Bone marrow (tissue), 2 donors: ENCODE data around the gene KRTAP10-12.
"Not testable (repeated sequence)": the region's sequence is repeated elsewhere in the genome, so short reads cannot be mapped to it uniquely, and the experiment has no call there.

Source experiments
- DNase-seq, 2 donors: peaks; one replicate each; lab custom pipeline; 2025; lab: John Stamatoyannopoulos, UW

The KRTAP10-12 gene

DNA sequence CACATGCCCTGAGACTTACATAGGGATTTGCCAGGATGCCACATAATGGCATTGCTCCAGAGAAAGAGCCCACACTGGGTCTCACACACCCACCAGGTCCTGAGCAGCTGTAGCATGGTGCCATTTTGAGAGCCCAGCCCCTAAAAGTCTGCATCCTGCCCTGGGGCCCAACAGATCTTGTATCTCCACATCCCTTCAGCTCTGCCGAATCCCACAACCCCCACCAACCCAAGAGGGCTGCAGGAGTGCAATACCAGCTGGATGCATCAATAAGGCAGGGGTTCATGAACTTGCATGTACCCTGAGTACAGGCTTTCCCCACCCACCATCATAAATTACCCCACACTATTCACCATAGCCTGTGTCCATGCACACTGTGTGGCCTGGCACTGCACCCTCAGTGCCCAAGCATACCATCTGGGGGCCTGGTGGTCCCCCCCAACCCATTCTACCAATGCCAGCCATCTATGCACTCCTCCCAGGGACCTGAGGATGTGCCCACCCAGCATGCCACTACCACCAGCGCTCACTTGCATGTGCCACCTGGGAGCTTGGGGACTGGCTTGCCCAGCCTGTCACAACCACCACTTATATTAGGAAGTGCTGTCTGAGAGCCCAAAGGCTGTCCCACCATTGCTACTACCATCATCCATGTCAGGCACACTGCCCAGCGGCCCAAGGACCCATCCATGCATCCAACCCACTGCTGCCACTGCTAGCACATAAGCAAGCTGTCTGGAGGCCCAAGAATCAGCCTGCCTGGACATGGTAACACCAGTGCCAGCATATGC lies 26.1 kb upstream of the KRTAP10-12 start:
- DNase-seq = no peak

DNA sequence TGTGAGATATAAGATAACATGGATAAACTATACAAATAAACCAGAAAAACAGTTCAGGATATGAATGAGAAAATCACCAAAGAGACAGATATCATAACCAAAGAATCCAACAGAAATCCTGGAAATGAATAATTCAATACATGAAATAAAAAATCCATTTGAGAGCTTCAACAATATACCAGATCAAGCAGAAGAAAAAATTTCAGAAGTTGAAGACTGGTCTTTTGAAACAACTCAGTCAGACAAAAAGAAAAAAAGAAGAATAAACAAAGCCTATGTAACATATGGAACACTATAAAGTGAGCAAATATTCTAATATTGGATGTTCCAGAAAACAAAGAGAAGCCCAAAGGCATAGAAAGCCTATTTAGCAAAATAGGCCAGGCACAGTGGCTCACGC lies 25.1 kb upstream of the KRTAP10-12 start:
- DNase-seq = no peak

DNA sequence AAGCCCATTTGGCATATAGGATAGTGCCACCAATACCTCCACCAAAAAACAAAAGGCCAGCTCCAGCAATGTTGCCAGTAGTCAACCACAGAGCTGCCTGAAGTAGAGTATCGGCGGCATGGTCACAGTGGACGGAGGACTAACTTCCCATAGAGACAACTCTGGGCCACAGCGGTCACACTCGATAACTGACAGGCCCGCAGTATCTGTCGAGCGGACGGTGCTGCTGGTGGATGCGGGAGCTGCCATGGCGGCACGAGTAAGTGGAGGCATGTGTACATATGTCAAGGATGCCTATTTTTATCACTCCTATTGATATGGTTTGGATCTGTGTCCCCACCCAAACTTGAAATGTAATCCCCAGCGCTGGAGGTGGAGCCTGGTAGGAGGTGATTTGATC lies 19.1 kb upstream of the KRTAP10-12 start:
- DNase-seq = no peak

DNA sequence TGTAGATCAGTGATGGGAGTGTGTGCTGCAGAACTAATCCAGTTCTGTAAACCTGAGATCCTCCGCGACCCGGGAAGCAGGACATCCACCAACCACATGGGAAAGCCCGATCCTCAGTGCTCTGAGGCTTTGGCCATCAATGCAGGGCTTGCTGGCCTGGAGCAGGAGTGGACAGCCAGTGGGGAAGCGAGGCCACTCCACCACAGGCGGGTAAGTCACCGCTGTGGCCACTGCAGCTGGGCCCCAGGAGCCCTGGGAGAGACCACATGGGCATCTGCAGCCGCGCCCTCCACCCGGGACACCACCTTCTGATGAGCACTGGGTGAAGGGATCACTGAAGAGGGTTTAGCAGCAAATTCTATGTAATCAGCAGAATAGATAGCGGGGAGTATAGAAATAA lies 15.8 kb upstream of the KRTAP10-12 start:
- DNase-seq = no peak

DNA sequence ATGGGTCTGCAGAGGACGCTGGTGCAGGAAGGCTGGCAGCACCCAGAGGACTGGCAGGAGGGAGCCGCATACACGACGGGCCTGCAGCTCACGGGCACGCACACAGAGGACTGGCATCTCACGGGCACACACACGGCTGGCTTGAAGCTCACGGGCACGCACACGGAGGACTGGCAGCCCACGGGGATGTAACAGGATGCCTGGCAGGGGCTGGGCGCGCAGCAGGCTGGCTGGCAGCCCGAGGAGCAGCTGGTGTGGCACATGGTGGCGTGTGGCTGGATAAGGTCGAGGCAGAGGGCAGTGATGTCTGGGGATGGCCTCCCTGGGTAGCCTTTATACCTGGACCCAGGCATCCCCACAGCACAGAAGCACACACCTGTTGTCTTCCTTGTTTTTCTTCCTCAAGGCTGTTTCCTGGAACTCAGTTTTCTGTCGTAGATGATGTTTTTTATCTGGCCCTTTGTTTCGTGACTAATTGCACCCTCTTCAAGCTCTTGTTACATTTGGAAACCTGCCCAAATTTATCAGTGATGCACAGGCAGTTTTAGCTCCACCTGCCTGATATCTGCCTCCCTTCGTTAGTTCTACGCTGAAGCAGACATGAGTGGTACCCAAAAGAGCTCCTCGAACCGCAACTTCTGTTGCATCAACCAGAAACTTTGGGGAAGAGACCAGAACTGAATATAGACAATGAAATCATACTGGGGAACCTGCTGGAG lies 15.0 kb upstream of the KRTAP10-12 start, which contains the start of gene KRTAP12-1:
Gene KRTAP12-1, minus strand, starts transcription at position 303 of the 719 bp plus-strand sequence. Its CDS starts 40 bp downstream, at position 263.
- no peak for DNase-seq

DNA sequence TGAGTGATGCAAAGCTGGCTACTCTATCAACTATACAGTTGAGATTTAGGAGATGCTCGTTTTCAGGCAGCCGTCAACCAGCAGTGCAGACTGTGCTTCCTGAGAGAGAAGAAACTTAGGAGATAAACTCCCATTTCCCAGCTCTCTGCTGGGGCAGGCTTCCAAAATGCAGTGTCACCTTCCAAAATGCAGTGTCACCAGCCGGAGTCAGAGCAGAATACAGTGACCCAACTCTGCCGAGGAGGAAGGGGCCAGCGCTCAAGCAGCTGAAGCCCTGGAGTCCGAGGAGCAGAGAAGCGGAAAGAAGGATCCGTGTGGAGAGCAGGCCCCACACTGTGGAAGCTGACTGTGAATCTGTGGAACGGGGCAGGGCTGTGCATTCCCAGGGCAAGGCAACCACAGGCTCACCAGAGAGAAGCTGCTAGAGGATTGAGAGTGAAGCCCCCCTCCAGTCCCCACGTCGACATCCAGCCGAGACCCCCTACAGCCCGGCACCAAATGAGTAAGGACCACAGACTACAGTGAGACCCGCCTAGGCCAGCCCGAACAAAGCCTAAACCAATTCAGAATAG lies 14.3 kb upstream of the KRTAP10-12 start:
- no peak for DNase-seq

DNA sequence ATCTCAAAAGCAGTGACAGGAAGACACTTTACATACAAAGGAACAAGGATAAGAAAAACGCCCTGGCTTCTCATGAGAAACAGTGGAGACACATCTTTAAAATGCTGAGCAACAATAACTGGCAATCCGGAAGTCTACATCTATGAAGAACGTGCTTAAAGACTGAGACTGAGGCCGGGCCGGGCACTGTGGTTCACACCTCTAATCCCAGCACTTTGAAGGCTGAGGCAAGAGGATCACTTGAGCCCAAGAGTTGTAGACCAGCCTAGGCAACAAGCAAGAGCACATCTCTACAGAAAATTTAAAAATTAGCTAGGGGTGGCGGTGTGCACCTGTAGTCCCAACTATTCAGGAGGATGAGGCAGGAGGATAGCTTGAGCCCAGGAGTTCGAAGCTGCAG lies 12.9 kb upstream of the KRTAP10-12 start:
- DNase-seq = no peak

DNA sequence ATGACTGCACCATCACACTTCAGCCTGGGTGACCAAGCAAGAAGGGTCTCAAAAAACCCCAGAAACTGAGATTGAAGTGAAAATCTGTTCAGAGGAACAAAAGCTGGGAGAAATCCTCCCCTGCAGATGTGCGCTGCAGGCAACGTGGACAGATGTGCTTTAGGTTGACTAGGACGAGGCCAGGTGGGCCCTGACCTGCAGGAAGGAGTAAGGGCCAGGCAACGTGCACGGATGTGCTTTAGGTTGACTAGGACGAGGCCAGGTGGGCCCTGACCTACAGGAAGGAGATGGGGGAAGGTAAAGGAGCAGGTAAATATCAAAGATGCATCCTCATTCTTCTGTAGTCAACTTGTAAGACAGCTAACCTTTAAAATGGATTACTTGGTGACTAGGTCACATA lies 12.5 kb upstream of the KRTAP10-12 start:
- DNase-seq = no peak

DNA sequence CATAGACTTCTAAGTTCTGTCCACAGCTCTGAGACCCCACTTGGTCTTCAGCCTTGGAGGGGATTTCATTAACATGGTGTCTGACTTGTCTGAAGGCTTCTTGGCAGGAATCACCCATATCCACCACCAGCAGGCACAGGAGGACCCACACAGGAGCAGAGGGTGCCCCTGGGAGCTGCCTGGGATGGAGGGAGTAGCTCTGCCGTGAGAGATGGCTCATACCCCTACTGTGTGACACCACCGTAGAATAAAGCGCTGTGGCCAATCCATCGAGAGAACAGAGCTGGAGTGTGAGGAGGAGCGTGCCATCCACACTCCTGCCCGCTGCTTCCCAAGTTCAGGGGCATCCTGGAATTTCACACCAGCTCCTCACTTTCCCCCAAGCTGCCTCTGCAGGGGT lies 11.9 kb upstream of the KRTAP10-12 start:
- DNase-seq = not testable (repeated sequence)

DNA sequence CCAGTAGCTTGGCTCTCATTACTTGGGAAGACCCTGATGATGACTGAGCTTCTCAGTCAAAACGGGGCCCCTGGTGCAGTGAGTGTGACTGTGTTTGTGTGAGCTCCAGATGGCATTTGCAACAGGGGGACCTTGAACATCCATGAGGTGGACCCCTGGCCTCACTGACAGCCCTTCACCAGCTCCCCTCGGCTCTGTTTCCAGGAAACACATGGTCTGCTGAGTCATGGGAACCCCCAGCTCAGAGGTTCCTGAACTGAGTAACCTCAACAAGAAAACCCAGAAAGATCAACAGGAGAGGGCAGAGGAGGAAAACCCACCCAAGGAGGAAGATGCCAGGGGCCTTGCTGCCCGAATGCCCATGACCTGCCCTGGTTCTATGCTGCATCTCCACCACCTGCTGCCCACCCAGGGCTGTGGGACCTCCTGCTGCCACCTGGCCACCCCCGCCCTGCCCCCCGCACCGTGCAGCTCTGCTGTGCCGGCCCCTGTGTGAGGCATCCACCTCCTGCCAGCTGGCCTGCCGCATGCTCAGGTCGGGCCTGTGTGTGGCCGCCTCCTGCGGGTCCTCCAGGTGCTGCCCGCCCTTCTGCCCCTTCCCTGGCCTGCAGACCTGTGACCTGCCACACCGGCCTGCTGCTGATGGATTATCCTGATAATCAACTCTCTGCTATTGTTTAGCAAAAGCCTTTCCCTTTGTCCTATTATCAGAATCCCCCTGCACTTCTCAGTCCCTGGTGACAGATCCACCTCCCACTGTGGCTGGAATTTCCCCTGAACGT lies 10.8 kb upstream of the KRTAP10-12 start:
- peak in 1 of 2 donors; percentile 10 for DNase-seq

DNA sequence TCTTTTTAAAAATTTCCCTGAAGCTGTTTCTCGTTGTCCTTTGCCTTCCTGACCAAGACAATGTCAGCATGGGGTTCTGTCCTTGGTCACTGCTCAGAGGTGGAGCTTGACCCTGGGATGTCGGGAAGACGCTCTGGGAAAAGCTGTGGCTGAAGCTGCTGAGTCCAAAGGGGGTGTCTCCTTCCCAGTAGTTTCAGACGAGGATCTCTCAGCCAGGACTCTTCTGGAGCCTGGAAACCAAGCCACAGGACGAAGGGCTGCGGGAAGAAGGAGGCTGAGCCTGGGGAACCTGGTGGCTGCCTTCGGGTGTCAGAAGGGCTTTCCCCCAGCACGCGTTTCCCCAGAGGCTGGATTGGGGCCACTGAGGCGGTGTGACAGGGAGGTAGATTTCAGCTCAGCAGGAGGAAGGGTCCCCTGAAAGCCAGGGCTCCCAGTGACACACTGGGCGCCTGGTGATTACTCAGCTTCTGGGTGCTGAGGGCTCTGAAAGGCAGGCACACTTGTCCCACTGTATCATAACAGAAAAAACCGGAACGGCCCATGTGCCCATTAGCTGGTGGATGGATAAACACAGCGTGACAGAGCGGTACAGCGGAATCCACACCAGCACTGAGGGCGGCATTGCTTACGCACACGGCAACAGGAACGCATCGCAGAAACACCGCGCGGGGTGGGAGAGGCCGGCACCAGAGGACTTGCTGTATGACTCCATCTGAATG lies 10.0 kb upstream of the KRTAP10-12 start:
- no peak for DNase-seq

DNA sequence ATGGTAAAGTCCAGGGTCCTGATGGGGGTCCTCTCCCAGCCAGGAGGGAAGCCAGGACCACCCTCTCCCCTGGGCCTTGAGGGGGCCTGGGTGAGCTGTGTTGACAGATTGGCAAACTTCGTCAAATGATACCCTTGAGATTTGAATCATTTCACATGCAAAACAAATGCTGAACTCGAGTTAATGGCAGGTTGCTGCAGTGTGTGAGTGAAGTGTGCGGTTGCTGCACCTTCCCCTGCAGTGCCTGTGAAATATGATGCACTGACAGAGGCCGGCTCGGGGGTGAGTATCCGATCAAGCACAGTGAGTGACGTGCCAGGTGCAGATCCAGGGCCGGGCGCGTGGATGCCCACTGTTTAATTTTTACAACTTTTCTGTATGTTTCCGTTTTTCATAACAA lies 9.3 kb upstream of the KRTAP10-12 start:
- DNase-seq = no peak

DNA sequence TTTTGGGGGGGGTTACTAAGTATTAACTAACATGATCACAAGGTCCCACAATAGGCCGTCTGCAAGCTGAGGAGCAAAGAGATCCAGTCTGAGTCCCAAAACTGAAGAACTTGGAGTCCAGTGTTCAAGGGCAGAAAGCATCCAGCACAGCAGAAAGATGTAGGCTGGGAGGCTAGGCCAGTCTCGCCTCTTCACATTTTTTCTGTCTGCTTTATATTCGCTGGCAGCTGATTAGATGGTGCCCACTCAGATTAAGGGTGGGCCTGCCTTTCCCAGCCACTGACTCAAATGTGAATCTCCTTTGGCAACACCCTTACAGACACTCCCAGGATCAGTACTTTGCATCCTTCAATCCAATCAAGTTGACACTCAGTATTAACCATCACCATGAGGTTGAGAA lies 7.2 kb upstream of the KRTAP10-12 start:
- not testable (repeated sequence) for DNase-seq

DNA sequence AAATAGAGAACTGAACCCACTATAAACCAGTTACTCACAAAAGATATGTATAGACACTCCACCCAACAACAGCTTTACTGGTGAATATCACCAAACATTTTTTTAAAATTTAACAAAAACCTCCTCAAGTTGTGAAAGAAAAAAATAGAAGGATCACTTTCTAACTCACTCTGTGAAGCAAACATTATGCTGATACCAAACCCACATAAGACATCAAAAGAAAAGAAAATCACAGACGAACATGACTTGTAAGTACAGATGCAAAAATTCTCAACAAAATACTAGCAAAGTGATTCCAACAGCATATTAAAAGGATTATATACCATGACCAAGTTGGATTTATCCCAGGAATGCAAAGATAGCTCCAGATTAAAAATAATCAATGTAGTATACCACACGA lies 5.3 kb upstream of the KRTAP10-12 start:
- DNase-seq = no peak

DNA sequence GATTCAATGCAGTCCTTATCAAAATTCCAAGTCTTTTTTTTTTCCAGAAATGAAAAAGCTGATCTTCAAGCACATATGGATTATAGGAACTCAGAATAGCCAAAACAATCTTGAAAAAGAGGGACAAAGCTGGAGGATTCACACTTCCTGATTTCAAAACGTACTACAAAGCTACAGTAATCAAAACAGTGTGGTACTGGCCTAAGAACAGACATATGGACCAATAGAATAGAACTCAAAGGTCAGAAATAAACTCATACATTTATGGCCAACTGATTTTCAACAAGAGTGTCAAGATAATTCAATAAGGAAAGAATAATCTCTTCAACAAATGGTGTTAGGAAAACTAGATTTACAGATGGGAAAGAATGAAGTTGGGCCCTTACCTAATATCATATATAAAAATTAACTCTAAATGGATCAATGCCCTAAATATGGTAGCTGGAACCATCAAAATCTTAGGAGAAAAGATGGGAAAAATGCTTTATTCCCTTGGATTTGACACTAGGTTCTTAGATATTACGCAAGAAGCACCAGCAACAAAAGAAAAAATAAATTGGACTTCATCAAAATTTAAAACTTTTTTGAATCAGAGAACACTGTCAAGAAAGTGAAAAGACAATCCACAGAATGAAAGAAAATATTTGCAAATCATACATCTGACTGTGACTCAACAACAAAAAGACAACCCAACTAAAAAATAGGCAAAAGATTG lies 4.0 kb upstream of the KRTAP10-12 start:
- no peak for DNase-seq

DNA sequence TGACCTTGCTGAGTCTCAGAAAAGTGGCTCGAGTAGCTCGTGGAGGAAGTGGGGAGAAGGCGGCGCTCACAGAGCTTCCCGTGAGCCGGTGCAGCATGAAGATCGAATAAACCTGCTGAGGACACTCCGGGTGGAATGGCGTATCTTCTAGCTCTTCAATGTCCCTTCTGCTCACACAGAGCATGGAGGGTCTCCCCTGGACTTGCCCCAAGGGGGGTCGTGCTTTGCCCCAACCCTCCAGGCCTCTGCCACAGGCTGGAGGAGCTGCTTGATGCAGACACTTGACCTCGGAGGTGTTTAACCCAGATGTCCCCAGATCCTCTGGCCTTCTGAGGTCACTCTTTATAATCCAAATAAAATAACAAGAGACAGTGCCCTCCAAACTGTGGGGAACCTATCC lies 2.2 kb upstream of the KRTAP10-12 start:
- DNase-seq = no peak

DNA sequence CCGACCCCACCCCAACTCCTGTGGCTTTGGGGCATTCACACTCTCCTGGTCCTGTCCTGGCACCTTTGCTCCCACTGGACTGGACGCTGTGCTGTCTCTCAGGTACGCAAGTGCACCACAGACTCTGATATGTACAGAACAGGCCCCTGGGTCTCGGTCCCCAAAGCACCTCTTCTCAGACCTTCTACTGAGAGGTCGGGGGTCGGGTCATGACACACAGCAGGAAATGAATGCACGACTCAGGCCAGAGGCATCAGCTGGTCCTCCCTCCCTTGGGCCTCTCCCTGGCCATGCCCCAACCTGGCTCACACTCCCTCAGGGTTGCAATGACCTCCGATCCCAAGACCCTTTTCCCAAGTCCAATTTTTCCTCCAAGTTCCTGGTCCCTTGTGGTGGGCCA lies 1.8 kb upstream of the KRTAP10-12 start:
- DNase-seq = no peak

DNA sequence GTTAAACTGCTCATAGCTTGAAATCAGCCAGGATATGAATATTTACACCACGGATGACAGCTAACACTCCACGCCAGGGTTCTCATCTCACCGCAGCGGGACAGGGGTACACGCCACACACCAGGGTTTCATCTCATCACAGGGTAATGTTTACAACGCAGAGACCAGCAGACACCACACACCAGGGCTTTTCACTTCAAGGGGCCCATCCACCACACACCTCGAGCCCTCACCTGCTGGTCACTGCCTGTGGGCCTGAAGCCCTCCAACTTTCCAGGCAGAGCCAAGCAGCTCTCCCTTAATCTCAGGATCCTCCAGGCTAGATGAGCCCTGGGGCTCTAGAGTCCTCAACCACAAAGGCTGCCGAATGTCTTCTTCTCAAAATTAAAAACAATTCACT lies 1.3 kb upstream of the KRTAP10-12 start:
- no peak for DNase-seq

DNA sequence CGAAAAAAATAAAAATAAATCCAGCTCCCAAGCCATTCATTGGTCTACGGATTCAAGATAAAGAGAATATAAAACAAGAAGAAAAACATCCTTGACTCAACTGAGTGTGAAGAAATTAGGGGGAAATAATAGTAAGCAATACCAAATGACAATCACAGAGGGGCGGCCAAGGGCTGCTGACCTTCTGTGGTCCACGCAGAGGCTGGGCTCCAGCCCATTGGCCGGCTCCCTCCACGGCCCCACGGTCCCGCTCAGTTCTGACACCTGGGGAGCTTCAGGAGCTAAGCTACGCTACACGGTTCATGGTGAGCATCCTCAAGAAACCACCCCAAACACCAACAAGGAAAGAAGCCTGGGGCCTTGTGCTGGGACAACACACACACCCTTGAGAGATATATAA lies 400 bp upstream of the KRTAP10-12 start:
- no peak for DNase-seq

DNA sequence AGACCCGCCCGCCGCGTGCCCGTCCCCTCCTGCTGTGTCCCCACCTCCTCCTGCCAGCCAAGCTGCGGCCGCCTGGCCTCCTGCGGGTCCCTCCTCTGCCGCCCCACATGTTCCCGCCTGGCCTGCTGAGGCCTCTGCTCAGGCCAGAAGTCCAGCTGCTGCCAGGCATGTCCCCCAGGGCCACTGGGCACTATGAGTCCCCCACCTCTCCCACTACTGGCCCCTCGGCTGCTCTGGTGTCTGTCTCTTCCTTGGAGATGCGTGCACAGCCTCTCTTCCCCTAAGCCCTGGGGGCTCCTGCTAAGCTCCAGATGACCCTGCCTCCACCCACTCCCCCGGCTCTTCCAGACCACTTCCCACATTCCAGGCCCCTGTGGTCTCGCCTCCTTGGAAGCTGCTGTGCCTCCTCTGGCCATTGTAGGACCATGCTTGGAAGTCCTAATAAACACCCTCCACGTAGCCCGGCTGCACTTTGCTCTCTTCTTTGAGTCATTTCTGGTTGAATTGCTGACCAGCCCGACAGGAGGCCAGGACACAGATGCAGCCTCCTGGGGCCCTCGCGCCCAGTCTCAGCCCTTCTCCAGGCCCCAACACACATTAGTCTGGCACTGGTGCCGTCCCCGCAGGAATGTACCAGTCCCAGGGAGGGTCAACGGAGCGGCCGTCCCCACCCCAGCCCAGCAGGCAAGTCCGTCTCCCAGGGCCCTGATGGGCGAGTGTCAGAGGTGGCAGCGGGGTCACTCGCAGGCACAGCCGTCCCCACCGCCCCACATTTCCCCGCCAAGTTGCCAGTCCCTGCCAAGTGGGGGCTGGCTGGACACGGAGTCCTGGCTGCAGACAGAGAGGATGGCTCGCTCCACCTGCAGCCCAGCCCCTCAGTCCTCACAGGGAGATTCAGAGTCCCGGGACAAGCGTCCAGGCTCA lies 1.1 kb downstream of the KRTAP10-12 start:
- DNase-seq = no peak
